Progenitor cell of endocrine pancreas (in vitro differentiated cells): ENCODE data around the gene SCOC. TPM values are rescaled to one million over a fixed set of nuclear protein-coding genes. Genes with fewer than 3 reads are reported as not detected.

Experiments used
- DNase-seq: peaks from one replicate; pipeline ENCODE4 v3.0.0; 2021; ENCODE audit warnings: low spot score; ENCODE audit not compliant: unreplicated experiment
- H3K27ac Mint-ChIP-seq: 2 replicates; pipeline ENCODE4 v1.8.0; 2021; ENCODE audit warnings: mild to moderate bottlenecking, moderate library complexity, mixed read lengths
- H3K27me3 Mint-ChIP-seq: 2 replicates; pipeline ENCODE4 v1.8.0; 2021; ENCODE audit warnings: mixed read lengths
- H3K36me3 Mint-ChIP-seq: 2 replicates; pipeline ENCODE4 v1.8.0; 2022; ENCODE audit warnings: mixed read lengths; ENCODE audit not compliant: insufficient read depth
- H3K4me1 Mint-ChIP-seq: 2 replicates; pipeline ENCODE4 v1.8.0; 2021; ENCODE audit warnings: low read depth, mixed read lengths
- H3K4me3 Mint-ChIP-seq: 2 replicates; pipeline ENCODE4 v1.8.0; 2021; ENCODE audit warnings: low read depth, mild to moderate bottlenecking, moderate library complexity, mixed read lengths
- H3K9me3 Mint-ChIP-seq: 2 replicates; pipeline ENCODE4 v1.8.0; 2021; ENCODE audit warnings: low read depth, mixed read lengths
- total RNA-seq: library from RNA; stranded (reverse); gene quantifications from 2 replicates; pipeline ENCODE4 v1.2.1, GENCODE V29; 2021
- TF ChIP-seq, protein P1 (sequence below): fragments of 200-600 bp; sonication (generic); IDR thresholded peaks from one replicate; pipeline ENCODE4 v1.5.0; 2021; ENCODE audit warnings: antibody characterized with exemption, mild to moderate bottlenecking; ENCODE audit not compliant: unreplicated experiment

Gene SCOC
- total RNA-seq, 1 donor from 2014 or later = 95.6 TPM

DNA sequence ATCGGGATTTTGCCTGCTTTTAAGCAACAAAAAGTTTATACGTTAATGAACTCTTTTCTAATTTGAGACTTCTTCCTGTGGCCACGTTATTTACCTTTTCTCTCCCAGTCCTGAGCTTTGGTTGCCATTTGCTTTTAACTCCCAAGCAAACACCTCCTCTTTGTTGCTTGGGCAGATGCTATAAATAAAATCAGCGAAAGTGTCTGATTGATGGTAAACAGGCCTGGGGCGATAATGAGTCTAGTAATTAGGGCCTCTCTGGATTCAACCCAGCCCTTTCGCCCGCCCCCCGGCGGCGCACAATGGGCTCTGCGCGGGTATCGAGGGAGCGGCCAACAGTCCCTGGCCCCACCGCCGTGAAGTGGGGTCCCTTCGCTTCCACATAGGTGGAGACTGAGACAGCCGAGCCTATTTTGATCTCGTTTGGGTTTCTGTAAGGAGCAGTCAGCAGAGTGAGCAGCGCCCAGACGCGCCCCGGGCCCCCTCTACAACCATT is 53.2 kb downstream of the SCOC start:
- H3K27me3 Mint-ChIP-seq = peaks cover 12% of the 10 kb centered on the region
- H3K9me3 Mint-ChIP-seq = no peaks in the 10 kb centered on the region
- peak overlapping the region; percentile 93 for H3K27ac Mint-ChIP-seq
- H3K4me3 Mint-ChIP-seq = peak overlapping the region; percentile 88
- no peaks in the 10 kb centered on the region for H3K36me3 Mint-ChIP-seq
- TF ChIP-seq, protein P1, sequence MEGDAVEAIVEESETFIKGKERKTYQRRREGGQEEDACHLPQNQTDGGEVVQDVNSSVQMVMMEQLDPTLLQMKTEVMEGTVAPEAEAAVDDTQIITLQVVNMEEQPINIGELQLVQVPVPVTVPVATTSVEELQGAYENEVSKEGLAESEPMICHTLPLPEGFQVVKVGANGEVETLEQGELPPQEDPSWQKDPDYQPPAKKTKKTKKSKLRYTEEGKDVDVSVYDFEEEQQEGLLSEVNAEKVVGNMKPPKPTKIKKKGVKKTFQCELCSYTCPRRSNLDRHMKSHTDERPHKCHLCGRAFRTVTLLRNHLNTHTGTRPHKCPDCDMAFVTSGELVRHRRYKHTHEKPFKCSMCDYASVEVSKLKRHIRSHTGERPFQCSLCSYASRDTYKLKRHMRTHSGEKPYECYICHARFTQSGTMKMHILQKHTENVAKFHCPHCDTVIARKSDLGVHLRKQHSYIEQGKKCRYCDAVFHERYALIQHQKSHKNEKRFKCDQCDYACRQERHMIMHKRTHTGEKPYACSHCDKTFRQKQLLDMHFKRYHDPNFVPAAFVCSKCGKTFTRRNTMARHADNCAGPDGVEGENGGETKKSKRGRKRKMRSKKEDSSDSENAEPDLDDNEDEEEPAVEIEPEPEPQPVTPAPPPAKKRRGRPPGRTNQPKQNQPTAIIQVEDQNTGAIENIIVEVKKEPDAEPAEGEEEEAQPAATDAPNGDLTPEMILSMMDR = peak; percentile 42
- peaks cover 6% of the 10 kb centered on the region for H3K4me1 Mint-ChIP-seq
- peak; percentile 21 for DNase-seq

DNA sequence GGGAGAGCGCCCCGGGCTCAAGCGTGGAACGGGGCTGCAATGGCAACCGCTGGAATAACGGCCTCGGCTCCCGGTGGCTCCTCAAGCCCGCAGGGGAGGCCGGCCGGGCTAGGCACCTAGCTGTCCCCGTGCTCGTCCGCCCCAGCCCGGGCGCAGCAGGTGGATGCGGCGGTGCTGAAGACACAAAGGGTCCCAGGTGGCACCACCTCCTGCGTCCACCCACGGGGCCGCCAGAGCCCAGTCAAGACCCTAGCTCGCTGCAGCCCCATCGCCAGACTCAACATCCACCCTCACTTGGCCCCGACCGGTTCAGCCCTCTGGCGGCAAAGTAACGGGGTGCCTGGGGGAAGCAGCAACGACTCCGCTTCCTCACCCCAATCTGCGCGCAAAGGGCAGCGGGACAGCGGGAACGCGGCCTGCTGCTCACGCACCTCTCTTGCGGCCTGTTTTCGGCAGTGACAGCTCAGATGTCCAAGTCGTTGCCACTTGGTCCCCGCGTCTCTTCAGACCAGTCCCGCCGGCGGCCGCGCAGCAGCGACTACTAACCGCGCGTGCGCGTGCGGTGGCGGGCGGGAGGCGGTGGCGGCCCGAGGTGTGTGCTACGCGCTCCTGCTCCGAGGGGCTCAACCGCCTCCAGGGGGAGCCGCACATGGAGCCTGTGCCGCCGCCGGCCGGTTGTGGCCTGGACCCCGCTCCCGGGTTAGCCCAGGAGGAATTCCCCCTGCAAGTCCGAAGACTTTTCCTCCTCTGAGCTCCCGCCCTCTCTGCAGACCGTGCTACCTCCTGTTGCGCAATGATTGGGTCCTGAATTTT is 53.9 kb downstream of the SCOC start, which contains the start of gene CLGN:
TSS of gene CLGN (minus strand) at position 543 of the 813 bp plus-strand sequence. CDS start 14,570 bp downstream, outside the sequence.
- Mint-ChIP-seq H3K4me3 (peak within 1 kb of the TSS; percentile 88), H3K36me3 (no peaks in the 10 kb centered on the region), H3K4me1 (peaks cover 6% of the 10 kb centered on the region), H3K27ac (peak within 1 kb of the TSS; percentile 94), H3K27me3 (peaks cover 12% of the 10 kb centered on the region), H3K9me3 (no peaks in the 10 kb centered on the region)
- peak; percentile 88 for DNase-seq
- TF ChIP-seq, protein P1 = peak; percentile 71

DNA sequence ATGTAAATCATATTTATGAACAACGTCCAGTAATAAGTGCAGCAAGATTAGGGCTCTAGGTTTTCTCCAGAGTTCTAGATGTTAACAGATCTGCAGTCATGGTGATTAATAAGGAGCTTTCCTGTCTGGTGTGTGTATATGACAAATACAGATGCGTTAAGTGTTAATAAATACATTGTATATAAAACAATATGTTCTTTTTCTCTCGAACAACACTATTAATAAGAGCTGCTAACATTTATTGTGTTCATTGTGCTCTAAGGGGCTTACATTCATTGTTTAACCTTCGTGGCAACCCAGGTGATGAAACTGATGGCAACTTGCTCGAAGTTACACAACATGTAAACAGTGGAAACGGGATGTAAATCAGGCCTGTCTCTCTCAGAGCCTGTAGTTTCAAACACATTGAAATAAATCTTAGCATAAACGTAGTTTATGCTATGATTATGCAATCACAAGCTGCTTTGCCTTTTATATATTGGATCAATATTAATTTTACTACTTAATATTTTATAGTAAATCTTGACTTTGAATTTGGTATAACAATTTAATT is 54.5 kb downstream of the SCOC start:
- Mint-ChIP-seq H3K9me3 (no peaks in the 10 kb centered on the region), H3K4me1 (peaks cover 6% of the 10 kb centered on the region), H3K4me3 (peak overlapping the region; percentile 88), H3K36me3 (no peaks in the 10 kb centered on the region), H3K27ac (peak overlapping the region; percentile 85), H3K27me3 (peaks cover 12% of the 10 kb centered on the region)
- DNase-seq = no peak
- TF ChIP-seq, protein P1 = no peak

Other genes with a start within 250 kb of the SCOC start
- gene MAML3, start 219.5 kb upstream of the SCOC start, total RNA-seq = 44.4 and 48.5 TPM in 2 replicates
- gene CLGN, start 54.0 kb downstream of the SCOC start, total RNA-seq = 9.9 and 10.8 TPM in 2 replicates
- not detected in 2 replicates for gene MGAT4D, start 124.6 kb downstream of the SCOC start, total RNA-seq
- 66.7 and 69.3 TPM in 2 replicates for gene ELMOD2, start 150.5 kb downstream of the SCOC start, total RNA-seq
- gene UCP1, start 195.3 kb downstream of the SCOC start, total RNA-seq = not detected in 2 replicates